Activated CD4-positive, alpha-beta memory T cell treated with anti-CD3 and anti-CD28 coated beads, Interleukin-2, amount 10 ng/mL, durations not matched to agents 7 days and 5 days (primary cell): ENCODE data around the gene VILL. TPM values are rescaled to one million over a fixed set of nuclear protein-coding genes. Genes with fewer than 3 reads are reported as not detected.
"Not testable (repeated sequence)": the region's sequence is repeated elsewhere in the genome, so short reads cannot be mapped to it uniquely, and the experiment has no call there.

Source experiments
- CTCF ChIA-PET: fragments of 350-600 bp; sonication (Branson Sonifier 250); formaldehyde crosslinking; loops from one replicate; lab custom pipeline; 2021; ENCODE audit warnings: antibody characterized with exemption, inconsistent platforms; lab: Charles Lee
- POLR2A ChIA-PET: fragments of 350-600 bp; sonication (Branson Sonifier 250); formaldehyde crosslinking; loops from one replicate; lab custom pipeline; 2021; ENCODE audit warnings: antibody characterized with exemption; lab: Charles Lee
- DNase-seq: peaks from one replicate; pipeline ENCODE4 v3.0.0-alpha.2; 2020
- H3K27ac Mint-ChIP-seq: one replicate; pipeline ENCODE4 v1.8.0; 2021; ENCODE audit warnings: mild to moderate bottlenecking, mixed read lengths
- H3K27me3 Mint-ChIP-seq: one replicate; pipeline ENCODE4 v1.8.0; 2021; ENCODE audit warnings: mixed read lengths
- H3K36me3 Mint-ChIP-seq: one replicate; pipeline ENCODE4 v1.8.0; 2021; ENCODE audit warnings: low read depth, mixed read lengths
- H3K4me1 Mint-ChIP-seq: one replicate; pipeline ENCODE4 v1.8.0; 2021; ENCODE audit warnings: mixed read lengths
- H3K4me3 Mint-ChIP-seq: one replicate; pipeline ENCODE4 v1.8.0; 2021; ENCODE audit warnings: mild to moderate bottlenecking, mixed read lengths
- H3K9me3 Mint-ChIP-seq: one replicate; pipeline ENCODE4 v1.8.0; 2021; ENCODE audit warnings: mixed read lengths
- total RNA-seq, 2 experiments: library from RNA; stranded (reverse); gene quantifications; one replicate each; pipeline ENCODE4 v1.2.3, GENCODE V29; 2021

Gene VILL
- total RNA-seq, 2 experiments from 2014 or later: 18.4 to 18.7 TPM

DNA sequence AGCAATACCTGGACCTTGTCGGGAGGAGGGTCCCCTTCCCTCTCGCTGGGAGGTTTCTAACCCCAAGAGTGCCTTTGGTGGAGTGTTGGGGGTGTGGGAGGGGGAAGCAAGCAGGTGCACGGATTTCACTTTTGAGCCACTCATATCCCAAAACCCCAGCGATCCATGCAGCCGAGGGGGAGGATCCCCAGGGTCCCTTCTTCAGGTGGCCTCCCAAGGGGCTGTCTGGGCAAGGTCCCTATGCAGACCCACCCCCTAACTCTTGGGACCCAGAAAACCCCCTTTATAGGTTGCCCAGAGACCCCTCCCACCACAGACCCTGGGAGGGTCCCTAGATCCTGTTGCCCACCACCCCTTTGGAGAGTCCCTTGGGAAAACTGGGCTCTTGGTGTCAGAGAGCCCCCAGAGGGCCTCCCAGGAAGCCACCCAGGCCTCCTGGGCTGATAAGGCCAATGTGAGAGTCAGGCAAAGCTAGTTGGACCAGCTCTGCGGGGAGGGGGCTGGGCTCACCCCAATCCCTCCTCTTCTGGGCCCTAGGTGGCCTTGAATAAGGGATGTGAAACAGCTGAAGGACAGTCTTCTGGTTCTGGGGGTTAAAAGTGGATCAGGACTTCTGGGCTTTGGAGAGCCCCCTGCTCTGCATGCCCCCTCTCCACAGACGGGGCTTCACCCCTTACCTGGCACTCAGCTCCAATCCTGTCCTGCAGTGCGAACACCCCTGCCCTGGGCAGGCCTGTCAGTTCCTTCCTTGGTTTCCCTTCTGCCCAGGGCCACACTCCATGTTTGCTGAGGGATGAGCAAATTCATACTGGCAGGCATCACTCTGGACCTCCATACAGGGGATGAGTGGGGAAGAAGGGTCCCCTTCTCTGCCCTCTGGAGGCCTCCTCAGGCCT lies 39.8 kb downstream of the VILL start:
- CTCF ChIA-PET: interaction anchor here (1.0 to 1.5 kb wide), 3 partner anchors 9 to 33 kb away, joined by 3 to 6 read pairs (median 4); partner anchors contain the start of gene DLEC1
- peaks cover 49% of the 10 kb centered on the region for H3K4me1 Mint-ChIP-seq
- peaks cover 2% of the 10 kb centered on the region for H3K36me3 Mint-ChIP-seq
- DNase-seq: no peak
- H3K27me3 Mint-ChIP-seq: peaks cover 11% of the 10 kb centered on the region
- POLR2A ChIA-PET: interaction anchor here (0.9 to 3.0 kb wide), 4 partner anchors 9 to 135 kb away, joined by 3 to 36 read pairs (median 6); partner anchors contain the start of genes DLEC1 and OXSR1
- H3K9me3 Mint-ChIP-seq: no peaks in the 10 kb centered on the region
- H3K4me3 Mint-ChIP-seq: peak overlapping the region; percentile 40
- no peak overlapping the region for H3K27ac Mint-ChIP-seq

DNA sequence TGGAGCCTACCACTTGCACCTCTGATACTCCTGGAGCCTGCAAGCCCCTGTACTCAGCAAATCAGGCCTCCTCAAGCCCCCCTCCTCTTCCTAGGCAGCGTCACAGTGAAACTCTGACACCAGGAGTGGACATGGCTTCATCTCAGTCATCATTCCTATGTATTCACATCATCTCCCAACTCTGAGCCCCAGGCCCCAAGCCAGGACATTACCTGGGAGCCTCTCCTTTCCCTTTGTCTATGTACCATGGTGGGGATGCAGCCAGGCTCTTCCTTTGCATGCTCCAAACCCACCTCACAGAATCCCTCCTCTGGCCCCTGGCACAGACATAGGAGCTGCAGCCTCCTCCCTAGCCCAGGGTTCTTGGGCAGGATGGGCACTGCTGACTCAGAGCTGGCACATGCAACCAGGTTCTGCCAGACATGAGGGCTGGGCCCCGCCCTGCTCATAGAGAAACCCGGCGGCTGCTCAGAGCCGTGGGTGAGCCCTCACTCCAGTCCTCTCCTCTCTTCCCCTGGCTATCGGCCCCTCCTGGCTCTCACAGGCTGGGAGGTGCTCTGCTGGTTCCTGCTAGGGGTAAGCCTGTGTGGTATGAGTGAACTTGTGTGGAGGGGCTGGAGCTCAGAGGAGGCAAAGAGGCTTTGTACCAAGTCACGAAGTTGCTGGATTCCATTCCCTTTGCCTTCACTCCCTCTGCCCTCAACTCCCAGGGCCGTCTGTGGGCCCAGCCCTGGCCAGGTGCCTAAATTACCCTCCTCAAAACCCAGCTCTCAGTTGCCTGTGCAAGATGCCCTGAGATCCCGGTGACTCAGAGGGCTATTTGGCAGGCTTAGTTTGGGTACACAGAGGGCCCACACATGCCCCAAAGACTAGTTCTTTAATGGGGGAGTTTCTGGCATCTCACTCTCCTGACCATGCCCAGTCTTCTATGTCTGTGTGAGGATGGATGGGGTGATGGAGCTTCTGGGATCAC lies 40.7 kb downstream of the VILL start:
- Mint-ChIP-seq H3K4me1 (peaks cover 43% of the 10 kb centered on the region), H3K4me3 (peak overlapping the region; percentile 12), H3K27me3 (peaks cover 11% of the 10 kb centered on the region), H3K27ac (peak overlapping the region; percentile 61), H3K36me3 (no peaks in the 10 kb centered on the region), H3K9me3 (no peaks in the 10 kb centered on the region)
- CTCF ChIA-PET: interaction anchor here (1.0 to 1.5 kb wide), 2 partner anchors 8 to 34 kb away, joined by 3 to 6 read pairs; partner anchors contain the start of gene DLEC1
- POLR2A ChIA-PET: interaction anchor here (0.9 to 3.0 kb wide), 4 partner anchors 8 to 134 kb away, joined by 3 to 36 read pairs (median 4); partner anchors contain the start of genes ACAA1, DLEC1 and OXSR1
- peak; percentile 73 for DNase-seq

DNA sequence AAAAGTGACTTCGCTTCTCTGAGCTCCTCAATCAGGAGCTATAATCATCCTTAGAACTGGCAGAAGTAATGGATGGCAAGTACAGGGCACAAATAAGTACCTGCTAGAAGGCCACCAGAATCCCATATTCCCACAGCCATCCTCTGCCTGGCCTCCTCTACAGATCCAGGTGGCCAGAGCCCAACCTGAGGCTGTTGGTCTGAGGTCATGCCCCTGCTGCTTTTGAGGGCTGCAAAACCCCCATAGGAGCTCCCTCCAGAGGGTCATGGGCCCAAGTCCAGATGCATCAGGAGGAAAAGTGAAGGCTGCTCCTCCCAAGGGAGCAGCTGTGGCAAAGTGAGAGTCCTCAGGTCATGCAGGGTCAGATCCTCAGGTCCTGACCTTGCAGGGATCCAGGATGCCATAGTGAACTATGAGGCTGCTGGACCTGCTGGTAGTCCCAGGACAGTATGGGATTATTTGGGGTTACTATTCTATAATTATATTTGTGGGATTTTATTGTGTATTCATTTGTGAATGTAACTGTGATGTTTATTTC lies 41.8 kb downstream of the VILL start:
- Mint-ChIP-seq H3K9me3 (peaks cover 3% of the 10 kb centered on the region), H3K27me3 (peaks cover 10% of the 10 kb centered on the region), H3K27ac (no peak overlapping the region), H3K4me3 (no peak overlapping the region), H3K4me1 (peaks cover 49% of the 10 kb centered on the region), H3K36me3 (peaks cover 4% of the 10 kb centered on the region)
- POLR2A ChIA-PET: interaction anchor here (0.9 to 1.6 kb wide), 2 partner anchors 104 to 133 kb away, joined by 3 read pairs; partner anchors contain the start of genes ACAA1 and OXSR1
- CTCF ChIA-PET: no interaction called here
- DNase-seq: no peak

GRCh38 chr3:38033586-38033985 lies 43.0 kb downstream of the VILL start:
- H3K4me1 Mint-ChIP-seq: peaks cover 56% of the 10 kb centered on the region
- H3K36me3 Mint-ChIP-seq: peaks cover 16% of the 10 kb centered on the region
- DNase-seq, H3K27ac Mint-ChIP-seq, CTCF ChIA-PET, H3K27me3 Mint-ChIP-seq, H3K4me3 Mint-ChIP-seq, POLR2A ChIA-PET: not testable (repeated sequence)
- H3K9me3 Mint-ChIP-seq: peaks cover 11% of the 10 kb centered on the region

DNA sequence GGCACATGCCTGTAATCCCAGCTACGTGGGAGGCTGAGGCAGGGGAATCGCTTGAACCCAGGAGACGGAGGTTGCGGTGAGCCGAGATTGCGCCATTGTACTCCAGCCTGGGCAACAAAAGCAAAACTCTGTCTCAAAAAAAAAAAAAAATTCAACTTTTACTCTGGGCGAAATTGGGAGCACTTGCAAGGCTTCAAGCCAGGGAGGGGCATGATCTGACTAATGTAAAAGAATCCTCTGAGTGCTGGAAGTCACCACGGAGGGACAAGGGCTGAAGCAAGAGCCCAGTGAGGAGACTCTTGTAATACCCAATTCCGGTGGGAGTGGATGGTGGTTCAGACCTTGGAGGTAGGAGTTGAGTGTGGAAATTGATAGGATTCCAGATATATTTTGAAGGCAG lies 43.7 kb downstream of the VILL start:
- H3K27me3 Mint-ChIP-seq, H3K4me3 Mint-ChIP-seq, CTCF ChIA-PET, DNase-seq, POLR2A ChIA-PET, H3K27ac Mint-ChIP-seq: not testable (repeated sequence)
- H3K9me3 Mint-ChIP-seq: peaks cover 11% of the 10 kb centered on the region
- peaks cover 18% of the 10 kb centered on the region for H3K36me3 Mint-ChIP-seq
- H3K4me1 Mint-ChIP-seq: peaks cover 61% of the 10 kb centered on the region

DNA sequence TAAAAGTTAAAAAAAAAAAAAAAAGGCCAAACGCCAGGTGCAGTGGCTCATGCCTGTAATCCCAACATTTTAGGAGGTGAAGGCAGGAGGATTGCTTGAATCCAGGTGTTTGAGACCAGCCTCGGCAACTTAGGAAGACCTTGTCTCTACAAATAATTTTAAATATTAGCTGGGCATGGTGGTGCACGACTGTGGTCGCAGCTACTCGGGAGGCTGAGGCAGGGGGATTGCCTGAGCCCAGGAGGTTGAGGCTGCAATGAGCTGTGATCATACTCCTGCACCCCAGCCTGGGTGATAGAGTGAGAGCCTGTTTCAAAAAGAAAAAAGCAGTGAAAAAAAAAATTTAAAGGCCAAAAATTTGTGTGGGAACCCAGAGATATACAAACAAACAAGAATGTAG lies 45.7 kb downstream of the VILL start:
- H3K4me3 Mint-ChIP-seq: no peak overlapping the region
- ChIA-PET CTCF (interaction anchor here (1.6 kb wide), 1 partner anchor 40 kb away, joined by 5 read pairs; no protein-coding TSS in a partner anchor), POLR2A (no interaction called here)
- H3K9me3 Mint-ChIP-seq: peaks cover 11% of the 10 kb centered on the region
- no peaks in the 10 kb centered on the region for H3K27me3 Mint-ChIP-seq
- peaks cover 18% of the 10 kb centered on the region for H3K36me3 Mint-ChIP-seq
- DNase-seq: no peak
- H3K27ac Mint-ChIP-seq: peak overlapping the region; percentile 33
- peaks cover 58% of the 10 kb centered on the region for H3K4me1 Mint-ChIP-seq

DNA sequence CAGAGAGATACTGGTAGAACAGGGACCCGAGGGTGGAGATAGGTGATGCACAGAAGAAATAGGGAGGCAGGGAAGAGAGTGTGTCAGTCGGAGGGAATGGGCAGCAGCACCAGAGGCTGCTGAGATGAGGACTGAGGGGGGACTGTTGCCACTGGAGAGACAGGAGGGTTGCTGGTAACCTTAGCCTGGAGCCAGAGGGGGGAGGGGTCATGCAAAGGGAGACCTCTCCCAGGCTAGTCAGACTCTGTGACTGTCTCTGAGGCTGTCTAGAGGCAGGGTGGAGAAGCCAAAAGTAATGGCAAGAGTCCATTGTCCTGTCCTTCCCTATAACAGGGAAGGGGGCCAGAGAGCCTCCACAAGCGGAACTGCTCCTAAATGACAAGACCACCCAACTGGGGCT lies 46.3 kb downstream of the VILL start:
- ChIA-PET POLR2A (interaction anchor here (1.1 kb wide), 1 partner anchor 128 kb away, joined by 3 read pairs; the partner anchor contains the start of gene OXSR1), CTCF (no interaction called here)
- H3K4me1 Mint-ChIP-seq: peaks cover 52% of the 10 kb centered on the region
- peak overlapping the region; percentile 33 for H3K27ac Mint-ChIP-seq
- no peak for DNase-seq
- no peak overlapping the region for H3K4me3 Mint-ChIP-seq
- H3K36me3 Mint-ChIP-seq: peaks cover 18% of the 10 kb centered on the region
- H3K27me3 Mint-ChIP-seq: no peaks in the 10 kb centered on the region
- H3K9me3 Mint-ChIP-seq: peaks cover 11% of the 10 kb centered on the region

GRCh38 chr3:38038447-38038911 lies 47.9 kb downstream of the VILL start:
- ChIA-PET CTCF (interaction anchor here (0.7 to 2.7 kb wide), 10 partner anchors 7 to 483 kb away, joined by 3 to 14 read pairs (median 4); partner anchors contain the start of genes ACAA1 and XYLB), POLR2A (interaction anchor here (0.8 to 3.7 kb wide), 12 partner anchors 8 to 1369 kb away, joined by 3 to 36 read pairs (median 6); partner anchors contain the start of genes ACAA1, ACVR2B, MYD88 and OXSR1)
- Mint-ChIP-seq H3K27me3 (no peaks in the 10 kb centered on the region), H3K36me3 (peaks cover 18% of the 10 kb centered on the region), H3K27ac (peak overlapping the region; percentile 98), H3K9me3 (peaks cover 11% of the 10 kb centered on the region), H3K4me3 (peak overlapping the region; percentile 54), H3K4me1 (peaks cover 39% of the 10 kb centered on the region)
- peak; percentile 56 for DNase-seq

- Mint-ChIP-seq H3K4me3 (peak within 1 kb of the TSS; percentile 54), H3K9me3 (peaks cover 11% of the 10 kb centered on the region), H3K27ac (peak within 1 kb of the TSS; percentile 98), H3K36me3 (peaks cover 18% of the 10 kb centered on the region), H3K4me1 (peaks cover 37% of the 10 kb centered on the region), H3K27me3 (no peaks in the 10 kb centered on the region)
- POLR2A ChIA-PET: interaction anchor here (0.7 to 3.7 kb wide), 17 partner anchors 9 to 1368 kb away, joined by 3 to 36 read pairs (median 6); partner anchors contain the start of genes ACAA1, ACVR2B, MYD88 and OXSR1
- DNase-seq: peak; percentile 94
- CTCF ChIA-PET: interaction anchor here (0.7 to 3.1 kb wide), 11 partner anchors 8 to 483 kb away, joined by 3 to 14 read pairs (median 4); partner anchors contain the start of genes ACAA1 and XYLB
Measured at GRCh38 chr3:38039101-38039898, 48.7 kb downstream of the VILL start, which contains the start of gene DLEC1. Gene DLEC1 (plus strand): TSS chr3:38039208. CDS start chr3:38039226, 18 bp downstream.

DNA sequence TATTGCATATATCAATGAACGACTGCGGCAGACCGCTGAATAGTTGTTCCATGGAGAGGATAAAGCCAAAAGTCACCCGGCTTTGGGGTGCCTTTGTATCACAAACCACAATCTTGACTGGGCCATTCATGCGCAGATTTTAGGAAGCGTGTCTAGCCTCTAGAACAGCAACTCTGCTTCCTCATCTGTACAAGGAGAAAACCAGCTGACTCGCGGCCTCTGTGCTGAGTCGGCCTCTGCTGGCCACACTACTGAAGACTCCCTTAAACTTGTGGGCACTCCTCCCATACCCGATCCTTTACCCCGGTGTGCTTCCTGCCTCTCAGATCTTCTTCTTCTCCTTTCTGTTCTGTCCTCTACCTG lies 49.3 kb downstream of the VILL start:
- Mint-ChIP-seq H3K36me3 (peaks cover 18% of the 10 kb centered on the region), H3K9me3 (peaks cover 11% of the 10 kb centered on the region), H3K4me1 (peaks cover 37% of the 10 kb centered on the region), H3K27me3 (no peaks in the 10 kb centered on the region), H3K27ac (peak overlapping the region; percentile 98), H3K4me3 (peak overlapping the region; percentile 54)
- DNase-seq: peak; percentile 77
- ChIA-PET POLR2A (interaction anchor here (0.8 to 3.7 kb wide), 10 partner anchors 10 to 124 kb away, joined by 3 to 36 read pairs (median 6); partner anchors contain the start of genes ACAA1, MYD88, OXSR1 and PLCD1), CTCF (interaction anchor here (1.3 to 3.1 kb wide), 5 partner anchors 9 to 65 kb away, joined by 3 to 14 read pairs (median 6); no protein-coding TSS in a partner anchor)

DNA sequence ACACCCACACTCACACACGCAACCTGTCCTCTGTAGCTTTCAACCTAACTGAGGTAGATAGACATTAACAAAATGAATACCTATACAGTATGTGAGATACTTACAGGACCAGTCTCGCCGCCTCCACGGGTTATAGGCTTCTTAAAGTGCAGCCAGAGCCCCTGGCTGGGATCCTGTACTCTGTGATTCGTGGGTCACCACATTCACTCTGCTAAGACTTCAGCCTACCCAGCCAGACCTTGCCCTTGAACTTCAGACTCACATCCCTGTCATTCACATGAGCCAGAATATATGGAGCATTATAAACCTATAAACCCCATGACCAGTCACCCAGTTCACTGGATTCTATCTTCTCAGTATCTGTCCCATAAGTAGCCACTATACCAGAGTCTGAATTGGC lies 49.8 kb downstream of the VILL start:
- no peak for DNase-seq
- peaks cover 18% of the 10 kb centered on the region for H3K36me3 Mint-ChIP-seq
- peaks cover 37% of the 10 kb centered on the region for H3K4me1 Mint-ChIP-seq
- ChIA-PET POLR2A (interaction anchor here (0.9 to 3.7 kb wide), 6 partner anchors 10 to 124 kb away, joined by 4 to 36 read pairs (median 16); partner anchors contain the start of genes ACAA1, MYD88, OXSR1 and PLCD1), CTCF (interaction anchor here (2.0 to 3.1 kb wide), 3 partner anchors 9 to 66 kb away, joined by 6 to 14 read pairs (median 9); no protein-coding TSS in a partner anchor)
- peak overlapping the region; percentile 98 for H3K27ac Mint-ChIP-seq
- no peaks in the 10 kb centered on the region for H3K27me3 Mint-ChIP-seq
- peak overlapping the region; percentile 54 for H3K4me3 Mint-ChIP-seq
- H3K9me3 Mint-ChIP-seq: peaks cover 11% of the 10 kb centered on the region
